ENCODE results near the gene TAC3. TPM values are rescaled to one million over a fixed set of nuclear protein-coding genes. Genes with fewer than 3 reads are reported as not detected.

TAC3 gene
- total RNA-seq = not detected

GRCh38 chr12:57016348-57016747 is at the start of gene TAC3:
TAC3 (minus strand) TSS chr12:57016529; CDS start chr12:57015797, 732 bp downstream.
- no peak within 1 kb of the TSS for H3K4me3 ChIP-seq
- TF ChIP-seq CTCF (IDR thresholded peaks at IDR 0.05) = no peak
- no peak for TF ChIP-seq POLR2AphosphoS5 (IDR thresholded peaks at IDR 0.05)
- TF ChIP-seq POLR2A (IDR thresholded peaks at IDR 0.05; ENCODE audit: low read depth) = no peak
- no peak for TF ChIP-seq EP300 (IDR thresholded peaks at IDR 0.05)
- 63% methylated on average over 5 of the region's 6 CpGs for WGBS
- DNase-seq (ENCODE audit: extremely low spot score) = no peak
- intact Hi-C loops (cut with DNase I) = no loop called here
- peaks cover 0 to 25% (median 0%) of the 10 kb centered on the region in 4 donors for H3K27me3 ChIP-seq
- H3K4me1 ChIP-seq = no peaks in the 10 kb centered on the region
- no peak within 1 kb of the TSS for H3K27ac ChIP-seq (replicated peaks in 1 of 4)
- no peaks in the 10 kb centered on the region for H3K36me3 ChIP-seq
- H3K9me3 ChIP-seq = no peaks in the 10 kb centered on the region

GRCh38 chr12:57063991-57064685 is 47.8 kb upstream of the TAC3 start:
- Histone ChIP-seq H3K27ac (replicated peaks in 1 of 4) (no peak overlapping the region), H3K9me3 (no peaks in the 10 kb centered on the region), H3K4me3 (no peak overlapping the region), H3K36me3 (peaks cover 12 to 79% (median 27%) of the 10 kb centered on the region in 4 donors), H3K4me1 (peaks cover 0 to 2% (median under 1%) of the 10 kb centered on the region in 4 donors), H3K27me3 (no peaks in the 10 kb centered on the region)
- 66% methylated on average over 5 of the region's 5 CpGs for WGBS
- TF ChIP-seq EP300 (IDR thresholded peaks at IDR 0.05) (no peak), CTCF (IDR thresholded peaks at IDR 0.05) (no peak), POLR2A (IDR thresholded peaks at IDR 0.05; ENCODE audit: low read depth) (no peak), POLR2AphosphoS5 (IDR thresholded peaks at IDR 0.05) (no peak)
- no peak for DNase-seq (ENCODE audit: extremely low spot score)
- intact Hi-C loops (cut with DNase I) = no loop called here

GRCh38 chr12:57058454-57058853 is 42.1 kb upstream of the TAC3 start:
- H3K36me3 ChIP-seq = peaks cover 20 to 63% (median 36%) of the 10 kb centered on the region in 4 donors

GRCh38 chr12:57057067-57057751 is 40.9 kb upstream of the TAC3 start:
- DNase-seq (ENCODE audit: extremely low spot score) = no peak
- no peaks in the 10 kb centered on the region for H3K27me3 ChIP-seq
- intact Hi-C loops (cut with DNase I) = loop anchor here (5.0 kb wide), 1 partner anchor 50 kb away; the partner anchor contains the start of gene ZBTB39
- WGBS = 83% methylated on average over 6 of the region's 6 CpGs
- H3K9me3 ChIP-seq = no peaks in the 10 kb centered on the region
- peak overlapping the region in 1 of 4 donors; percentile 19 for H3K4me3 ChIP-seq
- peaks cover 0 to 11% (median 2%) of the 10 kb centered on the region in 4 donors for H3K4me1 ChIP-seq
- H3K36me3 ChIP-seq = peaks cover 20 to 53% (median 36%) of the 10 kb centered on the region in 4 donors
- no peak for TF ChIP-seq CTCF (IDR thresholded peaks at IDR 0.05)
- TF ChIP-seq EP300 (IDR thresholded peaks at IDR 0.05) = no peak
- no peak for TF ChIP-seq POLR2AphosphoS5 (IDR thresholded peaks at IDR 0.05)
- TF ChIP-seq POLR2A (IDR thresholded peaks at IDR 0.05; ENCODE audit: low read depth) = no peak
- peak overlapping the region in 3 of 4 donors; percentile 51 to 63 (median 60) for H3K27ac ChIP-seq (replicated peaks in 1 of 4)

More at GRCh38 chr12:57058454-57058853, 42.1 kb upstream of the TAC3 start:
- no peak for DNase-seq (ENCODE audit: extremely low spot score)
- TF ChIP-seq POLR2AphosphoS5 (IDR thresholded peaks at IDR 0.05) (no peak), EP300 (IDR thresholded peaks at IDR 0.05) (no peak), CTCF (IDR thresholded peaks at IDR 0.05) (no peak), POLR2A (IDR thresholded peaks at IDR 0.05; ENCODE audit: low read depth) (no peak)
- H3K9me3 ChIP-seq = no peaks in the 10 kb centered on the region
- no peak overlapping the region for H3K4me3 ChIP-seq
- intact Hi-C loops (cut with DNase I) = loop anchor here (5.0 kb wide), 1 partner anchor 51 kb away; the partner anchor contains the start of gene ZBTB39
- WGBS = 88% methylated on average over 1 of the region's 1 CpG
- H3K27ac ChIP-seq (replicated peaks in 1 of 4) = no peak overlapping the region
- no peaks in the 10 kb centered on the region for H3K27me3 ChIP-seq
- peaks cover 0 to 11% (median 2%) of the 10 kb centered on the region in 4 donors for H3K4me1 ChIP-seq
